ENCODE results near the gene KHDC1. TPM values are rescaled to one million over a fixed set of nuclear protein-coding genes. Genes with fewer than 3 reads are reported as not detected.
"Not testable (repeated sequence)": the region's sequence is repeated elsewhere in the genome, so short reads cannot be mapped to it uniquely, and the experiment has no call there.

Gene KHDC1
- polyA plus RNA-seq, 4 donors = 1.7 to 2.5 TPM; not detected in 2

GRCh38 chr6:73240730-73241129 lies 22.3 kb downstream of the KHDC1 start:
- Histone ChIP-seq H3K27ac (ENCODE audit: low read depth in 1 of 3, low read length in 2 of 3) (no peak overlapping the region), H3K9me3 (ENCODE audit: control insufficient read depth in 2 of 2, insufficient read depth in 1 of 2, low read depth in 1 of 2, low read length in 1 of 2) (no peaks in the 10 kb centered on the region), H3K36me3 (ENCODE audit: control insufficient read depth in 3 of 3, insufficient read depth in 2 of 3, low read depth in 1 of 3, low read length in 3 of 3) (no peaks in the 10 kb centered on the region), H3K4me1 (ENCODE audit: control insufficient read depth in 3 of 3, insufficient read depth in 2 of 3, low read depth in 1 of 3, low read length in 2 of 3) (no peaks in the 10 kb centered on the region), H3K4me3 (ENCODE audit: low read depth in 1 of 3, low read length in 3 of 3) (no peak overlapping the region), H3K27me3 (ENCODE audit: control insufficient read depth in 3 of 3, insufficient read depth in 3 of 3, low read length in 3 of 3) (peaks cover 0 to 2% (median 0%) of the 10 kb centered on the region in 3 donors)
- FAIRE-seq = no peak
- 85 to 89% (median 89%) methylated on average over 4 of the region's 4 CpGs for WGBS, 3 donors
- DNase-seq = no peak

GRCh38 chr6:73236144-73236750 lies 26.7 kb downstream of the KHDC1 start:
- Histone ChIP-seq H3K27me3 (ENCODE audit: control insufficient read depth in 3 of 3, insufficient read depth in 3 of 3, low read length in 3 of 3) (no peaks in the 10 kb centered on the region), H3K9me3 (ENCODE audit: control insufficient read depth in 2 of 2, insufficient read depth in 1 of 2, low read depth in 1 of 2, low read length in 1 of 2) (no peaks in the 10 kb centered on the region), H3K36me3 (ENCODE audit: control insufficient read depth in 3 of 3, insufficient read depth in 2 of 3, low read depth in 1 of 3, low read length in 3 of 3) (no peaks in the 10 kb centered on the region), H3K27ac (ENCODE audit: low read depth in 1 of 3, low read length in 2 of 3) (no peak overlapping the region), H3K4me3 (ENCODE audit: low read depth in 1 of 3, low read length in 3 of 3) (no peak overlapping the region), H3K4me1 (ENCODE audit: control insufficient read depth in 3 of 3, insufficient read depth in 2 of 3, low read depth in 1 of 3, low read length in 2 of 3) (no peaks in the 10 kb centered on the region)
- no peak for FAIRE-seq
- 89 to 90% (median 89%) methylated on average over 5 of the region's 5 CpGs for WGBS, 3 donors
- no peak for DNase-seq

GRCh38 chr6:73234733-73235132 lies 28.3 kb downstream of the KHDC1 start:
- H3K9me3 ChIP-seq (ENCODE audit: control insufficient read depth in 2 of 2, insufficient read depth in 1 of 2, low read depth in 1 of 2, low read length in 1 of 2) = no peaks in the 10 kb centered on the region

GRCh38 chr6:73233971-73234370 lies 29.0 kb downstream of the KHDC1 start:
- H3K27me3 ChIP-seq (ENCODE audit: control insufficient read depth in 3 of 3, insufficient read depth in 3 of 3, low read length in 3 of 3); H3K9me3 ChIP-seq (ENCODE audit: control insufficient read depth in 2 of 2, insufficient read depth in 1 of 2, low read depth in 1 of 2, low read length in 1 of 2); H3K4me1 ChIP-seq (ENCODE audit: control insufficient read depth in 3 of 3, insufficient read depth in 2 of 3, low read depth in 1 of 3, low read length in 2 of 3); DNase-seq; H3K36me3 ChIP-seq (ENCODE audit: control insufficient read depth in 3 of 3, insufficient read depth in 2 of 3, low read depth in 1 of 3, low read length in 3 of 3); FAIRE-seq; H3K27ac ChIP-seq (ENCODE audit: low read depth in 1 of 3, low read length in 2 of 3); H3K4me3 ChIP-seq (ENCODE audit: low read depth in 1 of 3, low read length in 3 of 3): not testable (repeated sequence)
- WGBS, 3 donors = 61 to 77% (median 72%) methylated on average over 3 of the region's 3 CpGs

More at GRCh38 chr6:73234733-73235132, 28.3 kb downstream of the KHDC1 start:
- DNase-seq (no peak), FAIRE-seq (no peak)
- Histone ChIP-seq H3K4me3 (ENCODE audit: low read depth in 1 of 3, low read length in 3 of 3) (no peak overlapping the region), H3K36me3 (ENCODE audit: control insufficient read depth in 3 of 3, insufficient read depth in 2 of 3, low read depth in 1 of 3, low read length in 3 of 3) (no peaks in the 10 kb centered on the region), H3K27me3 (ENCODE audit: control insufficient read depth in 3 of 3, insufficient read depth in 3 of 3, low read length in 3 of 3) (no peaks in the 10 kb centered on the region), H3K4me1 (ENCODE audit: control insufficient read depth in 3 of 3, insufficient read depth in 2 of 3, low read depth in 1 of 3, low read length in 2 of 3) (no peaks in the 10 kb centered on the region), H3K27ac (ENCODE audit: low read depth in 1 of 3, low read length in 2 of 3) (no peak overlapping the region)
- WGBS, 3 donors = 70 to 92% (median 88%) methylated on average over 1 of the region's 1 CpG

GRCh38 chr6:73233048-73233447 lies 29.9 kb downstream of the KHDC1 start:
- 70 to 82% (median 81%) methylated on average over 6 of the region's 6 CpGs for WGBS, 3 donors
- Histone ChIP-seq H3K9me3 (ENCODE audit: control insufficient read depth in 2 of 2, insufficient read depth in 1 of 2, low read depth in 1 of 2, low read length in 1 of 2) (no peaks in the 10 kb centered on the region), H3K27ac (ENCODE audit: low read depth in 1 of 3, low read length in 2 of 3) (no peak overlapping the region), H3K4me1 (ENCODE audit: control insufficient read depth in 3 of 3, insufficient read depth in 2 of 3, low read depth in 1 of 3, low read length in 2 of 3) (no peaks in the 10 kb centered on the region), H3K27me3 (ENCODE audit: control insufficient read depth in 3 of 3, insufficient read depth in 3 of 3, low read length in 3 of 3) (no peaks in the 10 kb centered on the region), H3K36me3 (ENCODE audit: control insufficient read depth in 3 of 3, insufficient read depth in 2 of 3, low read depth in 1 of 3, low read length in 3 of 3) (no peaks in the 10 kb centered on the region), H3K4me3 (ENCODE audit: low read depth in 1 of 3, low read length in 3 of 3) (no peak overlapping the region)
- FAIRE-seq = no peak
- no peak for DNase-seq

GRCh38 chr6:73231986-73232391 lies 31.0 kb downstream of the KHDC1 start:
- Histone ChIP-seq H3K27ac (ENCODE audit: low read depth in 1 of 3, low read length in 2 of 3) (no peak overlapping the region), H3K36me3 (ENCODE audit: control insufficient read depth in 3 of 3, insufficient read depth in 2 of 3, low read depth in 1 of 3, low read length in 3 of 3) (no peaks in the 10 kb centered on the region), H3K4me3 (ENCODE audit: low read depth in 1 of 3, low read length in 3 of 3) (no peak overlapping the region), H3K27me3 (ENCODE audit: control insufficient read depth in 3 of 3, insufficient read depth in 3 of 3, low read length in 3 of 3) (no peaks in the 10 kb centered on the region), H3K9me3 (ENCODE audit: control insufficient read depth in 2 of 2, insufficient read depth in 1 of 2, low read depth in 1 of 2, low read length in 1 of 2) (no peaks in the 10 kb centered on the region), H3K4me1 (ENCODE audit: control insufficient read depth in 3 of 3, insufficient read depth in 2 of 3, low read depth in 1 of 3, low read length in 2 of 3) (no peaks in the 10 kb centered on the region)
- WGBS, 3 donors = 38 to 61% (median 50%) methylated on average over 1 of the region's 1 CpG
- FAIRE-seq (no peak), DNase-seq (no peak)

GRCh38 chr6:73227606-73228255 lies 35.3 kb downstream of the KHDC1 start:
- WGBS, 3 donors = 81 to 94% (median 88%) methylated on average over 3 of the region's 3 CpGs
- Histone ChIP-seq H3K36me3 (ENCODE audit: control insufficient read depth in 3 of 3, insufficient read depth in 2 of 3, low read depth in 1 of 3, low read length in 3 of 3) (no peaks in the 10 kb centered on the region), H3K9me3 (ENCODE audit: control insufficient read depth in 2 of 2, insufficient read depth in 1 of 2, low read depth in 1 of 2, low read length in 1 of 2) (no peaks in the 10 kb centered on the region), H3K27me3 (ENCODE audit: control insufficient read depth in 3 of 3, insufficient read depth in 3 of 3, low read length in 3 of 3) (no peaks in the 10 kb centered on the region), H3K4me1 (ENCODE audit: control insufficient read depth in 3 of 3, insufficient read depth in 2 of 3, low read depth in 1 of 3, low read length in 2 of 3) (no peaks in the 10 kb centered on the region), H3K27ac (ENCODE audit: low read depth in 1 of 3, low read length in 2 of 3) (no peak overlapping the region), H3K4me3 (ENCODE audit: low read depth in 1 of 3, low read length in 3 of 3) (no peak overlapping the region)
- FAIRE-seq (no peak), DNase-seq (no peak)

- Histone ChIP-seq H3K27me3 (ENCODE audit: control insufficient read depth in 3 of 3, insufficient read depth in 3 of 3, low read length in 3 of 3) (no peaks in the 10 kb centered on the region), H3K36me3 (ENCODE audit: control insufficient read depth in 3 of 3, insufficient read depth in 2 of 3, low read depth in 1 of 3, low read length in 3 of 3) (no peaks in the 10 kb centered on the region), H3K9me3 (ENCODE audit: control insufficient read depth in 2 of 2, insufficient read depth in 1 of 2, low read depth in 1 of 2, low read length in 1 of 2) (no peaks in the 10 kb centered on the region), H3K4me3 (ENCODE audit: low read depth in 1 of 3, low read length in 3 of 3) (no peak within 1 kb of the TSS), H3K27ac (ENCODE audit: low read depth in 1 of 3, low read length in 2 of 3) (no peak within 1 kb of the TSS), H3K4me1 (ENCODE audit: control insufficient read depth in 3 of 3, insufficient read depth in 2 of 3, low read depth in 1 of 3, low read length in 2 of 3) (no peaks in the 10 kb centered on the region)
- DNase-seq (no peak), FAIRE-seq (no peak)
- WGBS, 3 donors = 79 to 87% (median 82%) methylated on average over 4 of the region's 4 CpGs
Measured at GRCh38 chr6:73225396-73225795, 37.6 kb downstream of the KHDC1 start, which contains the start of gene KHDC1L. KHDC1L (minus strand) TSS chr6:73225496; CDS start chr6:73225408, 88 bp downstream.
